ENCODE data around the gene SPDYE18. TPM values are rescaled to one million over a fixed set of nuclear protein-coding genes. Genes with fewer than 3 reads are reported as not detected.

The SPDYE18 gene
- total RNA-seq, 2 experiments from 2014 or later, result 0.64 to 1.1 TPM

Other genes starting within 250 kb of the SPDYE18 start
- gene SPDYE17, start 30.2 kb downstream of the SPDYE18 start, total RNA-seq, result not detected
- 10 to 100 TPM in 1 of 2 experiments, 1 to 10 TPM in 1; 9.9 to 10.8 TPM for gene CCDC146, start 60.1 kb upstream of the SPDYE18 start, total RNA-seq
- 10 to 100 TPM in 1 of 2 experiments, 1 to 10 TPM in 1; 9.6 to 10.7 TPM for gene FGL2, start 137.3 kb upstream of the SPDYE18 start, total RNA-seq

Measured in activated naive CD8-positive, alpha-beta T cell treated with anti-CD3 and anti-CD28 coated beads, Interleukin-2, amount 10 ng/mL, durations not matched to agents 7 days and 5 days (primary cell).